Measurements from ENCODE around the gene MFRP.

The MFRP gene

GRCh38 chr11:119298726-119299125 lies 47.8 kb downstream of the MFRP start:
- no peak for TF ChIP-seq CTCF (IDR thresholded peaks at IDR 0.05; ENCODE audit: low read depth, low read length)
- no peaks in the 10 kb centered on the region for H3K27me3 ChIP-seq
- no peaks in the 10 kb centered on the region for H3K9me3 ChIP-seq
- H3K4me3 ChIP-seq (ENCODE audit: low read depth, low read length): no peak overlapping the region
- H3K4me1 ChIP-seq: peaks cover 6% of the 10 kb centered on the region; the same call in 1 of the 2 replicates
- peaks cover 30% of the 10 kb centered on the region for H3K36me3 ChIP-seq
- DNase-seq: no peak

GRCh38 chr11:119297938-119298337 lies 48.6 kb downstream of the MFRP start:
- no peaks in the 10 kb centered on the region for H3K27me3 ChIP-seq
- H3K36me3 ChIP-seq: peaks cover 30% of the 10 kb centered on the region
- no peak for DNase-seq
- H3K9me3 ChIP-seq: no peaks in the 10 kb centered on the region
- peaks cover 6% of the 10 kb centered on the region; the same call in 1 of the 2 replicates for H3K4me1 ChIP-seq
- no peak for TF ChIP-seq CTCF (IDR thresholded peaks at IDR 0.05; ENCODE audit: low read depth, low read length)
- no peak overlapping the region for H3K4me3 ChIP-seq (ENCODE audit: low read depth, low read length)

GRCh38 chr11:119295178-119295577 lies 51.3 kb downstream of the MFRP start:
- Histone ChIP-seq H3K36me3 (peaks cover 29% of the 10 kb centered on the region), H3K4me3 (ENCODE audit: low read depth, low read length) (no peak overlapping the region), H3K27me3 (no peaks in the 10 kb centered on the region), H3K9me3 (no peaks in the 10 kb centered on the region), H3K4me1 (peaks cover 4% of the 10 kb centered on the region; the same call in 1 of the 2 replicates)
- no peak for DNase-seq
- TF ChIP-seq CTCF (IDR thresholded peaks at IDR 0.05; ENCODE audit: low read depth, low read length): no peak

GRCh38 chr11:119293461-119293860 lies 53.0 kb downstream of the MFRP start:
- Histone ChIP-seq H3K4me3 (ENCODE audit: low read depth, low read length) (no peak overlapping the region), H3K4me1 (no peaks in the 10 kb centered on the region), H3K9me3 (no peaks in the 10 kb centered on the region), H3K27me3 (no peaks in the 10 kb centered on the region), H3K36me3 (peaks cover 22% of the 10 kb centered on the region)
- no peak for DNase-seq
- TF ChIP-seq CTCF (IDR thresholded peaks at IDR 0.05; ENCODE audit: low read depth, low read length): no peak

GRCh38 chr11:119290894-119291497 lies 55.5 kb downstream of the MFRP start:
- H3K4me1 ChIP-seq: no peaks in the 10 kb centered on the region
- peaks cover 13% of the 10 kb centered on the region for H3K36me3 ChIP-seq

More at GRCh38 chr11:119290894-119291497, 55.5 kb downstream of the MFRP start:
- Histone ChIP-seq H3K4me3 (ENCODE audit: low read depth, low read length) (no peak overlapping the region), H3K27me3 (no peaks in the 10 kb centered on the region), H3K9me3 (no peaks in the 10 kb centered on the region)
- no peak for TF ChIP-seq CTCF (IDR thresholded peaks at IDR 0.05; ENCODE audit: low read depth, low read length)
- no peak for DNase-seq

Measured in BE2C (cell line).